Omental fat pad (tissue), 4 donors: ENCODE data around the gene DCAF6. TPM values are rescaled to one million over a fixed set of nuclear protein-coding genes. Genes with fewer than 3 reads are reported as not detected.

Source experiments
- ATAC-seq: fragments of 150-250 bp; one replicate; pipeline ENCODE4 v1.9.1; 2016; ENCODE audit warnings: mild to moderate bottlenecking, moderate library complexity; ENCODE audit not compliant: low FRiP score
- DNase-seq: peaks from one replicate; pipeline ENCODE4 v3.0.0-alpha.2; 2019; ENCODE audit warnings: low spot score
- total RNA-seq, 4 donors: library from RNA; depleted of rRNA; stranded (reverse); fragments of >200 nt; gene quantifications; one replicate each; pipeline ENCODE4 v1.1.0, GENCODE V29; 2016
- TF ChIP-seq, protein P1 (sequence below), 3 donors: fragments of 450-650 bp; IDR thresholded peaks; one replicate each; pipeline ENCODE4 v1.5.1; 2016 to 2017; ENCODE audit warnings: antibody characterized with exemption in 3 of 3, mild to moderate bottlenecking in 3 of 3, moderate library complexity in 2 of 3

DCAF6 gene
- total RNA-seq, 4 donors from 2014 or later, result 57.2 to 98.4 (median 75.5) TPM

DNA sequence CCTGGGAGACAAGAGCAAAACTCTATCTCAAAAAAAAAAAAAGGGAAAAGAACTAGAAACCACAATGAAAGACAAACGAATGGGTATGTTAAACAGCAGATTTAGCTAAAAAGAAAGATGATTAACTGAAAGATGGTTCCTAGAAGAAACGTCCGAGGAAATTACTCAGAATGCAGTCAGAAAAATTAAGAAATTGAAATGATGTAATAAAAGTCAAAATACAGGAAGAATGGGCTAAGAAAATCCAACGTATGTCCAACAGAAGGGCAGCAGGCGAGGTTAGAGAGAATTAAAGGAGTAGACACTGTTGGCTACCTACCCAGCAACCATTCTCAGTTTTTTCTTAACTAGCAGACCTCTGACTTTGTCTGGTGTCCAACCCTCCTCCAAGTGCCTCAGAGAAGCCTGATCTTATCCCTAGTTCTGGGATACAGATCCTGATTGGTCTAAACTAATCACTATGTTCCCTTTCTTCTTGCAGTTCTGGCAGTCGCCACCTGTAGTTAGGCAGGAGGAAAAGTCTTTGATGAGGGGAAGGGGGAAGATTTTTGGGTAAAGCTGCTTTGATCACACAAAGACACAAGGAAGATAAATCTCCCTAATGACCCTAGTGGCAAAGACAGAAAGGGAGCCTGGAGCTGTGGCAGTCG lies 174.5 kb downstream of the DCAF6 start:
- TF ChIP-seq, protein P1, sequence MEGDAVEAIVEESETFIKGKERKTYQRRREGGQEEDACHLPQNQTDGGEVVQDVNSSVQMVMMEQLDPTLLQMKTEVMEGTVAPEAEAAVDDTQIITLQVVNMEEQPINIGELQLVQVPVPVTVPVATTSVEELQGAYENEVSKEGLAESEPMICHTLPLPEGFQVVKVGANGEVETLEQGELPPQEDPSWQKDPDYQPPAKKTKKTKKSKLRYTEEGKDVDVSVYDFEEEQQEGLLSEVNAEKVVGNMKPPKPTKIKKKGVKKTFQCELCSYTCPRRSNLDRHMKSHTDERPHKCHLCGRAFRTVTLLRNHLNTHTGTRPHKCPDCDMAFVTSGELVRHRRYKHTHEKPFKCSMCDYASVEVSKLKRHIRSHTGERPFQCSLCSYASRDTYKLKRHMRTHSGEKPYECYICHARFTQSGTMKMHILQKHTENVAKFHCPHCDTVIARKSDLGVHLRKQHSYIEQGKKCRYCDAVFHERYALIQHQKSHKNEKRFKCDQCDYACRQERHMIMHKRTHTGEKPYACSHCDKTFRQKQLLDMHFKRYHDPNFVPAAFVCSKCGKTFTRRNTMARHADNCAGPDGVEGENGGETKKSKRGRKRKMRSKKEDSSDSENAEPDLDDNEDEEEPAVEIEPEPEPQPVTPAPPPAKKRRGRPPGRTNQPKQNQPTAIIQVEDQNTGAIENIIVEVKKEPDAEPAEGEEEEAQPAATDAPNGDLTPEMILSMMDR (IDR thresholded peaks at IDR 0.05), result no peak
- no peak for DNase-seq
- ATAC-seq, result no peak

DNA sequence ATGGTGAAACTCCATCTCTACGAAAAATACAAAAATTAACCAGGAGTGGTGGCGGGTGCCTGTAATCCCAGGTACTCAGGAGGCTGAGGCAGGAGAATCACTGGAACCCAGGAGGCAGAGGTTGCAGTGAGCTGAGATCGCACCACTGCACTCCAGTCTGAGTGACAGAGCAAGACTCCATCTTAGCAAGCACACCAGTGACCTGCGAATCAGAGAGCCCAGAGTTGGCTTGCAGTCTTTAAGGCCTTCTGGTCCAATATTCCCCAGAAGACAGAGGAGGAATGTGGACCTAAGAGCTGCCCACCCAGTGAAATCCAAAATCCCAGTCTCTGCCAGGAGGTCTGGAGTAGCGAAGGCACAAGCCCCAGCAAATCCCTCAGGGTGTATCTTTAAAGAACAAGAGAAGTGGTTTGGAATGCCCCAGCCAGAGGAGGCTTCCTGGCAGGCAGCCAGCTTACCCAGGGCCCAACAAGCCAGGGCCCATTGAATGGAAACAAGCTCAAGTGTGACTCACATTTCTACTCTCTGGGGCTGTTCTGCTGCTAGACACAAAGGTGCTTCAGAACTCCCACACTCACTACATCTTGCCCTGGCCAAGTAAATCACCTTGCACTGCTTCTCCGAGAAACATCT lies 176.3 kb downstream of the DCAF6 start:
- DNase-seq, result no peak
- TF ChIP-seq, protein P1 (IDR thresholded peaks at IDR 0.05), result no peak
- ATAC-seq, result no peak

DNA sequence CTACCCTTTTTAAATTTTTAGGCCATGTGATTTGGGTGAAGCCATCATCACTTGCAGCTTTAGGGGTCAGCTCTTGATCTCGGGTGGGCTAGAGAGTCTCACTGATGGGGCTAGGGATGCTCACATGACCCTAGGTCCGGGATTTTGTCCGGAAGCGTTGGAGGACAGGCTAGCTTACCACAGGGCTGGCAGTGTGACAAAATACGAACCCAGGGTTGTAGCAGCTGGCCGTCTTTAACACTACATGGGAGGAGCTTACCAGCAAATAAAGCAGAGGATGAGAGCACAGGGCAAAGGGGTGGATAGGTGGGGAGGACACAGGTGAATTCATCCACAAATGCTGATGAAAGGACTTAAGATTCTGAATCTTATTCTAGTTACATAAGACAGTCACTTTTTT lies 178.4 kb downstream of the DCAF6 start:
- no peak for DNase-seq
- TF ChIP-seq, protein P1 (IDR thresholded peaks at IDR 0.05), result no peak
- no peak for ATAC-seq

DNA sequence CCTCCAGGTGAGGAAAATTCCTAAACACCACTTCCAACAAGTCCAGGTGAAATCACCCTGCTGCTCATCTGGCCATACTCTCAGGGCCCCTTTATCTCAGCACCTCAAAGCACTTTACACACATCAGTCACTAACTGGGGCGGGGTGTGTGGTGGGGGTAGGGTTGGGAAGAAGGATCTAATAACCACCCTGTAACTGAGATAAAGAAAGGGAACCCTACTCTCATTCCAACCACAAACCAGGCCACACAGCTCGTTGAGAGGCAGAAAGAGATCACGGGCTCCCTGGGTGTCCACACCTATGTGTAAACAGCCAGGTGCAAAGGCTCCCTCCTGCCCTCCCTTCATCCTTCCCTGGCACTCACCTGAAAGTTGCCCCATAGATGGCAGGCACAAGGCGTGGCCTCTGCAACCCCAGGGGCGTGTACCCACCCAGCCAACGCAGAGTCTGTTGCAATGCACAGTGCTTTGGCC lies 179.9 kb downstream of the DCAF6 start:
- no peak for ATAC-seq
- TF ChIP-seq, protein P1 (IDR thresholded peaks at IDR 0.05), result no peak
- no peak for DNase-seq

DNA sequence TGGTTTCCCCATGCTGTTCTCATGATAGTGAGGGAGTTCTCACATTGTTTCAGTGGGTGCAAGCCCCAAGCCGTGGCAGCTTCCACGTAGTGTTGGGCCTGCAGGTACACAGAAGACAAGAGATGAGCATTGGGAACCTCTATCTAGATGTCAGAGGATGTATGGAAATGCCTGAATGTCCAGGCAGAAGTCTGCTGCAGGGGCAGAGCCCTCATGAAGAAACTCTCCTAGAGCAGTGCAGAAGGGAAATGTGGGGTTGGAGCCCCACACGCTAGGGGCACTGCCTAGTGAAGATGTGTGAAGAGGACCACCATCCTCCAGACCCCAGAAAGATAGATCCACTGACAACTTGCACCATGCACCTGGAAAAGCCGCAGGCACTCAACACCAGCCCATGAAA lies 183.3 kb downstream of the DCAF6 start:
- ATAC-seq (no peak), DNase-seq (no peak)
- TF ChIP-seq, protein P1 (IDR thresholded peaks at IDR 0.05), result no peak

DNA sequence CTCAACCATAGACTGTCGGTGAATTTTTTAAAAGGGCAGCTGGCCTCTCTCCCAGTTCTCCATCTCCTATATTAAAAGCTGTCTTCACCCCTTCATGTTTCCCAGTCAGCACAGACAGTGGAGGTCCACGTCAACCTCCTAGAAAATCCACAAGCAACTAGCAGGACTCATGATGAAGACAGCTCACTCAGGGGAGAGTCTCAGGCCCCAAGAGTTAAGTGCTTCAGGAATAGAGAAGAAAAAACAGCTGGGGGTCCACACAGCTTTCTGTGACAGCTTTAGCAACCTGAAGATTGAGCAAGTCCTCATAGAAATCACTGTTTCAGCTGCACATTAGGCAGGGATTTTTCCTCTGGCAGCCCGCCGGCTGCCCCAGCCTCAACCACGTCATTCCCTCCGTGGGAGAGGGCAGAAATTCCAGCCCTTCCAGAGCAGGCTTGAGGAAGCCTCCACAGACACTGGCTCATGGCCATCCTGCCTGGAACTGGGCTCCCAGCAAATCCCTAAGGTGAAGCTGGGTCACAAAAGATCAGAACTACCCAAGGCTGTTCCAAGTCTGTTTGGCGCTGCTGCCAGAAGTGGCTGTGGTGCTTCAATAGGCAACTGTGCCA lies 185.0 kb downstream of the DCAF6 start:
- TF ChIP-seq, protein P1 (IDR thresholded peaks at IDR 0.05), result no peak
- peak; percentile 94 for ATAC-seq
- no peak for DNase-seq
